Keratinocyte (primary cell): ENCODE results near the gene DNAH8.

Experiments used
- CTCF ChIP-seq, 3 experiments: IDR thresholded peaks in 1 of 3; conservative IDR thresholded peaks in 1 of 3; optimal IDR thresholded peaks in 1 of 3; 2 replicates in 2 of 3; 3 replicates in 1 of 3; pipeline versions ENCODE3 to v1.5.1; 2011; ENCODE audit warnings: low read length in 3 of 3, mild to moderate bottlenecking in 3 of 3, moderate library complexity in 2 of 3, control low read depth in 1 of 3, inconsistent platforms in 1 of 3; ENCODE audit not compliant: insufficient read depth in 2 of 3; ENCODE audit errors: extremely low read depth in 1 of 3
- EZH2 ChIP-seq: IDR thresholded peaks from one replicate; pipeline ENCODE4 v1.6.1; 2012; ENCODE audit warnings: inconsistent platforms, mild to moderate bottlenecking, low read length, moderate library complexity

GRCh38 chr6:39065561-39065960 lies 350.4 kb downstream of the DNAH8 start:
- no peak for TF ChIP-seq CTCF (optimal IDR thresholded peaks at IDR 0.05 in 1 of 3, IDR thresholded peaks at IDR 0.05 in 1 of 3, conservative IDR thresholded peaks at IDR 0.05 in 1 of 3; ENCODE audit: extremely low read depth in 1 of 3, insufficient read depth in 2 of 3, low read length in 3 of 3)
- no peak for TF ChIP-seq EZH2
